Activated CD4-positive, CD25-positive, alpha-beta regulatory T cell treated with anti-CD3 and anti-CD28 coated beads, Interleukin-2, amount 50 U/mL, for 16 hours (primary cell): ENCODE data around the gene HEATR5A.
"Not testable (repeated sequence)": the region's sequence is repeated elsewhere in the genome, so short reads cannot be mapped to it uniquely, and the experiment has no call there.

ENCODE experiments used
- DNase-seq: peaks from one replicate; pipeline ENCODE4 v3.0.0-alpha.2; 2020; ENCODE audit warnings: low read depth, low spot score

Gene HEATR5A

DNA sequence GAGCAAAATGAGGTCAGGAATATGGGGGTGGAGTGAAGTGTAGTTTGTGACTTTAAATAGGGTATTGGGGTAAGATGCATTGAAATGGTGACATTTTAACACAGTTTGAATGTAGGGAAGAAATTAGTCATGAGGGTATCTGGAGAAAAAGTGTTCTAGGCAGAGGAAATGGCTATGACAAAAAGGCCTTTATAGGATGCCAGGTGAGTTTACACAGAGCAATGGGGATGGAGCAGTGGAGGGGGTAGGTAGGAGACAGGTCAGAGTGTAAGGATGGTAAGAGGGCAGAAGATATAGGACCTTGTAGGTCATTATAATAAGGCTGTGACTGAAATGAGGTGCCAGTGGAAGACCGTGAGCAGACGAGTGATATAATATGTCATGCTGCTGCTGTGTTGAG, 30.4 kb downstream of the HEATR5A start:
- DNase-seq = no peak

DNA sequence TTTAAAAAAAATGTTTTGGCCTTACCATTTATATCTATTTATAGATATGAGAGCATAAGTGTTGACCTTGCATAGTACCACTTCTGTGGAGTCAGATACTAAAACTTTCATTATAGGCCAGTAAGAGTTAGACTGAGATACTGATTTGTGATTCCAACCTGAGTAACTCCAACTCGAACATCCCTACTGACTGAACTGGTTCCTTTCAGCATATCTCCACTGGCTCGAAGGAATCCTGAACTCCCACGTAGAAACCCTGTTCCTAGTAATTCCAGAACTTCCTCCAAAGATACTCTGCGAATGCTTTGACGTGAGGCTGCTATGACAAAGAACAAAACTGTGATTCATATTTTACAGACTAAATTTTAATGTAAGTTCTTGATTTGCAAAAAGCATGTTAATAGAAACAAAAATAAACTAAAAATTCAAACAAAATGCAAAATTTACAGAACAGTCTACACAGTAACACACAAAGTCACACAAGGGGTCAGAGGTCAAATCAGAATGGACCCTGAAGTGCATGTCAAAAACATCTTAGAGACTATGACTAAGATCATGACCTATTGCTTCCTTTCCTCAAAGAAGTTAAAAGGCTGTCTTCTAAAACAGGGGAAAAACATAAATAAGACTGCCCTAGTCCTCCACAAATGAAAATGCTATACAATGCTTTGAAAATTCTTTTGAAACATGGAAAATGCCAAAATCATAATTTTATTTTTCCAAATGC, 31.5 kb downstream of the HEATR5A start:
- no peak for DNase-seq

DNA sequence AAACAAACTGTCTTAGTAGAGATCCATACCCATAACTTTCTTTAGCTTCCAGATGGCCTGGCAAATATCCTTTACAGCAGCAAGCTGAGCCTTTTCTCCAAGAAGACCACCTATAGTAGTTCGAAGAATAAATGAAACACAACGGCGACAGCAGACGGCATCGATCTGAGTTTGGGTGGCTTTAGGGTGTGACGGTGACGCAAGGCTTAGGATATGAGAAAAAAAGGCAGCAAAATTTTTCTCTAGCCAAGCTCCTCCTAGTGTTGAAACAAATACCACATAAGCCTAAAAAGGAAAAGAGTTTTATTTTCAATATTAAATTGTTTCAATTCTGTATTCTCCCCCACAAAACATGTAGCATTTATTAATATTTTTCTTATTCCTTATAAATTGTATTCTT, 33.3 kb downstream of the HEATR5A start:
- no peak for DNase-seq

DNA sequence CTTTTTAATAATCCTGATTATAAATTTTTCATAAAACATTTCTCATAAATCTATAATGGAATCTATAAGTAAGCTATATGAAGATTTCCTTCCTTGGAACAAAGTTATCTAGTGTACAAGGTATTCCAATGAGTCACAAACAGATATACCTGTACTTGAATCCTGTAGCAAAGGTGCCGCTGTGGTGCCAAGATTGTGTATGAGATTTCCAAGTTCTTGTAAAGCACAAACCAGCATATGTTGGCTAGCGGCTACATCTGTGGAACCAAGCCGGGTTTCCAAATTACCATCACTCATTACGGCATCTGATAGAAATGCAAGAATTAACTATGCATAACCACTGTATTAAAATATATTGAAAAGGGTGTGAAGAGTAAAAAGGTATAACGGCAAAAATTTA, 34.1 kb downstream of the HEATR5A start:
- no peak for DNase-seq

DNA sequence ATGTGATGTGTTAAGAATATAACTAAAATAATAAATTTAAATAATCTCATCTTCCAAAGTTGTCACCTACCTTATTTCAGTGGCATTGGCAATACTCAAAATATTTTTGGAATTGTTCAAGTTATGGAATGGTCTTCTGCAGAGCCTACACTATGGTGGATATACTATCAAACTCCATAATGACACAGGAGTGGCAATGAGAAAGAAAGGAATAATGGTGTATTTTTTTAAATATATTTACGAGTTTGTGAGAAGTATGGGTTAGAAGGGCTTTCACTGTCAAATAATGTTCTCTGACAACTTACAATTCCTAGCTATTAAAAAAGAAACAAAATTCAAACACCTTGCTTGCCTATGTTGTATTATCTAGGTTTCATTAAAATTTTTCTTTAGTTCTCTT, 38.1 kb downstream of the HEATR5A start:
- no peak for DNase-seq

DNA sequence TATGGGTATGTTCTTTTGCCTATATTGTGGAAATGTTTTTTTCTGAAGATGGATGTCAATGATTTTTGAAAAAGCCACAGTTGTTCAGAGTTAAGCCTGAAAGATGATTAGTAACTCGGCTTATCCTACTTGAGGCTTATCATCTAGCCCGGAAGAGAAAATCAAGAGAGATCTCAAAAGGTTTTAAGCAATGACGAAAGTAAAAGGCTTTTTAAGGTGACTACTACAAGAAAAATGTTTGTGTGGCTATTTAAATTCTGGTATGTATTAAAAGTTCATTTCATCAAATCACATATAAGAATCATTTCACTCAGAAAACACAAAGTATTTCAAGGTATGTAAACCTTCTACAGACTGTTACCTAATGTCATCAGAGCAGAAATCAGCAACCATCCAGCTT, 40.2 kb downstream of the HEATR5A start:
- DNase-seq = no peak

DNA sequence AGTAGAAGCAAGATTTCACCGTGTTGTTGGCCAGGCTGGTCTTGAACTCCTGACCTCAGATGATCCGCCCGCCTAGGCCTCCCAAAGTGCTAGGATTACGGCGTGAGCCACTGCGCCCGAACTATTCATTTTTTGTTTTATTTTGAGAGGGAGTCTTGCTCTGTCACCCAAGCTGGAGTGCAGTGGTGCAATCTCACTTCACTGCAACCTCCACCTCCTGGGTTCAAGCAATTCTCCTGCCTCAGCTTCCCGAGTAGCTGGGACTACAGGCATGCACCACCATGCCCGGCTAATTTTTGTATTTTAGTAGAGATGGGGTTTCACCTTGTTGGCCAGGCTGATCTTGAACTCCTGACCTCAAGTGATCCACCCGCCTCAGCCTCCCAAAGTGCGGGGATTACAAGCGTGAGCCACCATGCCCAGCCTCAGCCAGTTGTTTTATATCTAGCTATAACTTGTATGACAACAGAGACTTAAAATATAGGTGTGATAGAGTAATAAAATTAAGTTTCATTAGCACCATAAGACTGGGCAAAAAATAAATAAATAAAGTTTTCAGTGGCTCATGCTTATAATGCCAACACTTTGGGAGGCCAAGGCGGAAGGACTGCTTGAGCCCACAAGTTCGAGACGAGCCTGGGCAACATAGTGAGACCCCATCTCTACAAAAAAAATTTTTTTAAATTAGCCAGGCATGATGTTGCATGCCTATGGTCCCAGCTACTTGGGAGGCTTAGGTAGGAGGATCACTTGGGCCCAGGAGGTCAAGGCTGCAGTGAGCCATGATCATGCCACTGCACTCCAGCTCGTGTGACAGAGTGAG, 41.0 kb downstream of the HEATR5A start:
- not testable (repeated sequence) for DNase-seq

DNA sequence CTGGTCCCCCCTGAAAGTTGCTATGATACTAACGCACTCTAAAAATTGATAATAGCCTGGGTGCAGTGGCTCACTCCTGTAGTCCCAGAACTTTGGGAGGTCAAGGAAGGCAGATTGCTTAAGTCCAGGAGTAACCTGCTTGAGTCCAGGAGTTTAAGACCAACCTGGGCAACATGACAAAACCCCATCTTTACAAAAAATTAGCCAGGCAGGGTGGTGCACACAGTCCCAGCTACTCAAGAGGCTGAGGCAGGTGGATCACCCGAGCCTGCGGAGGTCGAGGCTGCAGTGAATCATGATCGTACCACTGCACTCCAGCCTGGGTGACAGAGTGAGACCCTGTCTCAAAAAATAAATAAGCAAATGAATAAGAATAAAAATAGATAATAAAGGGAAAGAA, 42.9 kb downstream of the HEATR5A start:
- no peak for DNase-seq

DNA sequence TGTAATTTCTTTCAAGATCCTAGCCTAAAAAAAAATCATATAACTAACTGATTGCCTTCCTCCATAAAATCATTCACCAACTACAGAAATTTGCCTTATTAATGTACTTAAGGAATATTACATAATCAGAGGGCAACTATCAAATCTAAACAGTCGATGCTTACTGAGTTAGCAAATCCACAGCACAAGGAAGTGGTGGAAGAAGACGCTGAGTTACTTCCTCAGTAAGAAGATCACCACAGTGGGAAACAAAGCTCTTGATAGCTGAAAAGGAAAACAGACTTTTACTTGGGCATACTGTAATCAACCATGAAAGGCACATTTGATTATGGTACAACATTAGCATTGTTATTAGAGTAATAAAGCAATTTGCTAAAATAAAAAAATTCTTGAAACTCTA, 48.7 kb downstream of the HEATR5A start:
- no peak for DNase-seq

DNA sequence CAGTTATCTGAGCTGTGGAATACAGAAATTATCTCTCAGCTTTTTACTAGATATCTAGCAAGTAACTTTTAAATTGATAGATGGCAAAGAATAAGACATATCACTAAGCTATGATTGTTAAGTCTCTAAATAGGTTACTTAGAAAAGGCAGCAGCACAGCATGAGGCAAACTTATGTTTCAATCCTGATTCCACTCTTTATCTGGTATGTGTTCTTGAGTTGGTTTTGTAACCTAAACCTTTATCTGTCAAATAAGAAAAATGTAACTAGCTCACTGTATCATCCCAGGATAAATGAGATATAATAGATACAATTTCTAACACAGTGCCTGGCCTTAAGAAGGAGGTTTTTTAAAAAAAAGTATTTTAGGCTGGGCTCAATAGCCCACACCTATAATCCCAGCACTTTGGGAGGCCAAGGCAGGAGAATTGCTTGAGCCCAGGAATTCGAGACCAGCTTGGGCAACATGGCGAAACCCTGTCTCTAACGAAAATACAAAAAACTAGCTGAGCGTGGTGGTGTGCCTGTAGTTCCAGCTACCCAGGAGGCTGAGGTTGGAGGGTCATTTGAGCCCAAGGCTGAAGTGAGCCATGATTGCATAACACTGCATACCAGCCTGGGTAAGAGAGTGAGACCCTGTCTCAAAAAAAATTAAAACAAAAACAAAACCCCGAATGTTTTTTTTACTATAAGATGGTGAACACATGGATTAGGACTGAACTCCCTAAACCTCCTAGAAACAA, 56.8 kb downstream of the HEATR5A start:
- DNase-seq = no peak

DNA sequence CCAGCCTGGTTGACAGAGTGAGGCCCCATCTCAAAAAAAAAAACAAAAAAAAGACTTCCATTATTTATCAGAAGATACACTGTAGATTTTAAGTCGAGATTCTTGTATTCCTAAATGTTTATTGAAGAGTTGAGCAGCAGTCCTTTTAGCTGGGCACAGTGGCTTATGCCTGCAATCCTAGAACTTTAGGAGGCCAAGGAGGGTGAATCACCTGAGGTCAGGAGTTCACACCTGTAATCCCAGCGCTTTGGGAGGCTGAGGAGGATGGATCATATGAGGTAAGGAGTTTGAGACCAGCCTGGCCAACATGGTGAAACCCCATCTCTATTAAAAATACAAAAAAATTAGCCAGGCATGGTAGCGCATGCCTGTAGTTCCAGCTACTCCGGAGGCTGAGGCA, 57.6 kb downstream of the HEATR5A start:
- no peak for DNase-seq

DNA sequence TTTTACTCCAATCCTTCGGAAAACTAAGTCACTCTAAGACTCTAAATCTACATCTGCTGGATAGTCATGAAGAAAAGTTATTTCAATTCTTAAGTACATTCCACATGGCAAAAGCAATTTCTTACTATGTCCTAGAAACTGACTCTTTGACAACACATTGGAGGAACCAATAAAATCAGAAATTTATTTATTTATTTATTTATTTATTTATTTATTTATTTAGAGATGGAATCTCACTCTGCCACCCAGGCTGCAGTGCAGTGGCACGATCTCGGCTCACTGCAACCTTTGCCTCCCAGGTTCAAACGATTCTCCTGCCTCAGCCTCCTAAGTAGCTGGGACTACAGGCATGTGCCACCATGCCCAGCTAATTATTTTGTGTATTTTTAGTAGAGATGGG, 58.6 kb downstream of the HEATR5A start:
- not testable (repeated sequence) for DNase-seq

DNA sequence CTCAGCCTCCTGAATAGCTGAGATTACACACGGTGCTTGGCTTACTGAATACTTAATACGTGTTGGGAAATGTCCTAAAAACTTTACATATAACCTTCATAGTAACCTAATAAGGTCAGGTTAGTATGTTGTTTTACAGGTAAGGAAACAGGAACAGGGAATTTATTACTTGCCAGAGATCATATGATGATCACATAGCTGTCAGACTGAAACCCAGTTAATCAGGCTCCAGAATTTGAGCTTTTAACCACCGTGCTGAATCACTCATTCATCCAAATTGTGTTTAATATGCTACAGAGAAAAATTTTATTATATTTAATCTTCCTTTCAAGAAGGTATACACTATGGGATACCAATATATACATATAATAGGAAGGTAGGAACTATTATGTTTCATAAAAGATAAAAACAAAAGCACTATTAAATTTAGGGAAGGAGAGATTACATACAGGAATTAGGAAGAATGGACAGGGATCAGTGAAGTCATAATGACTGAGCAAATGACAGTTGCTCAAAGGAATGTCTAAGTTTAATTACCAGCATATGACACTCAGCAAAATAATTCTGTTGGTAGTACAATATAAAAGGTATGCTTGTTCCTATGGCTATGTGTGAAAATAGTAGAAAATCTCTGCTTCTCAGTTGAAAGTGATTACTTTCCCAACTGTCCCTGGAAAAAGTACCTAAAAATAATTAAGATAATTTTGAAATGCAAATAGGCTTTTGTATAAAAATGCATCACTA, 59.3 kb downstream of the HEATR5A start:
- DNase-seq = no peak

DNA sequence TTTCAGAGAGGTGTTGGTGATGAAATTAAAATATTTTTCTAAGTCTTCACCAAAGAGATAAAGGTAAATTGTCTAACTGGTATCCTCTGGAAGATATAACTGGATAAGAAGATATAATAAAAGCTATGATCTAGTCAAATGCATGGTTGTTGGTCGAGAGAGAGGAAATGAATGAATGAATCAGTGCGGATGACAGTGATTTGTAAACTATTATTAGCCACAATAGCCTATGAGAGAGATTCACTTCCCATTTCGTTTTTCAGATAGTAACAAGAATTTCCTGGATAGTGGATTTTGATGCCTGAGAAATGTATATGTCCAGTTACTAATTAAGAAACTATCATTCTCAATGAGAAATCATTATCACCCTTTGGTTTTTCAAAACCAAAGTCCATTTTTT, 63.1 kb downstream of the HEATR5A start:
- no peak for DNase-seq

DNA sequence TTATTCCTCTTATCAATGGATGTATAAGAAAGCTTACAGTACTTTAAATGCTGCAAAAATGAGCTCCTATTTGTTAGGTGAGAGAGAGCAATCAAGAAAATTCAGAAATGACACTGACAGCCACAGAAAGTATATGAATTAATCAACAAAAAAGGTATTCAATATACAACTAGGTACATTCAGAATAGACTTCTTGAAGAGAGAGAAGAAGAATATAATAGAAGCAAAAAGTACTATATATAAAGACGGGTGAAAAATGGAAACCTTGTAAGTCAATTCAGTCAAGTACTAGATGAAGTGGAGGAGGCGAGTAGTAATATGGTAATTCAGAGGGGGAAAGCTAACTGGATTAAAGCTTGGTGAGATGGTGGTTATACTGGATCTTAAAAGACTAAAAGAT, 74.3 kb downstream of the HEATR5A start:
- DNase-seq = no peak

DNA sequence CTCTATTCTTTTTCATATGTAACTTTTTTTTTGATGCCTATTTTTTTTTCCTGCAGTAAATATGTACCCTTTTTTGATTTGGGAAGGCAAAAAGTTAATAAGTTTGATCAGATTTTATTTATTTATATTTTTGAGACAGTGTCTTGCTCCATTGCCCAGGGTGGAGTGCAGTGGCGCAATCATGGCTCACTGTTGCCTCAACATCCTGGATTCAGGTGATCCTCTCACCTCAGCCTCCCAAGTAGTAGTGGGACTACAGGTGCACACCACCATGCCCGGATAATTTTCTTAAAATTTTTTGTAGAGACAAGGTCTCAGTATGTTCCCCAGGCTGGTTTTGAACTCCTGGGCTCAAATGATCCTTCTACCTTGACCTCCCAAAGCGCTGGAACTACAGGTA, 79.1 kb downstream of the HEATR5A start:
- DNase-seq = no peak

DNA sequence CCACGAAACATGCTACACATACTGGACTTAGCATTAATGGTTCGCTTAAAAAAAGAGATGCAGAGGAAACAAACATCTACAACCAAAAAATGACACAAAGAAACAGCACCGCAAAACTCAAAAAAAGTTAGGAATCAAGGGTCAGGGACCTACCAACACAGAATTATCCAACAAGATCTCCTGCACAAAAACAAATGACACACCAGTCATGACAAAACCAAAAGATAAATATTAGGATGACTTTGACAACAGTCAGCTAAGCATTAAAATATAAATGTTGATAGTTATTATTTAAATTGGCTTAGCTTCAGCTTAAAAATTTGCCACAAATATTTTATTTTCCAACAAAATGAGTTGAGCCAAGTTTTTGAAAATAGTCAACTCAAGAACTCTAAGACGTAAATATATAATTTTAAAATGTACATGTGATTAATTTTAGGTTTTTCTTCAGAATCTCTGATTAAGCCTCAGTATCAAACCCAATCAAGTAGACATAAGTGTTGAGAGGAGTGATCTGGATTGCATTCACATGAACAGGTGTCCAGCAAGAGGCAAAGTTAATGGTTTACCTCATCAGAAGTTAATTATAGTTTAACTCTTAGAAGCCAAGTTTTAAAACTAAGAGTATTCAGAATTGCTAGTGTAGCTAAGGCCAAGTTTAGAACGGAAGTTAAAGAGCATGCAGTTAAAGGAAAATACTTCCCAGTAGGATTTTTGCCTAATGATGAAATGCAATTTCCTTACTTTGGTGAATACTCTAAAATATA, 79.9 kb downstream of the HEATR5A start:
- no peak for DNase-seq

DNA sequence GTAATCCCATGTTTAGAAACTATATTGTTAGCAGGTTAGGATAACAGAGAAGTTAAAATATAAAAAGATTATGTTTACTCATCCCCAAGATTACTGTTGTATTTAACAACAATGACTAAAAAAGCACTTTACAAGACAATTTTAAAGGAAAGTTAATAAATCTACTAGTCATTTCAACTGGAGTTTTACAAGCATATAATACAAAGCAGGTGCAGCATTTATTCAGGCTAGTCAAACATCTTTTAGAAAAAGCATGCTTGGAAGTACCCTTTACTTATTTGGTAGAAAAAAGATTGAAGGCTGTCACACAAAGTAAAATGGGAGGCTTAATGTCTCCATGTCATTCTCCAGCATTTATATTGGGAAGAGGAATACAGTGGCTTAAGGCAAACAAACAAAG, 80.6 kb downstream of the HEATR5A start:
- DNase-seq = no peak

DNA sequence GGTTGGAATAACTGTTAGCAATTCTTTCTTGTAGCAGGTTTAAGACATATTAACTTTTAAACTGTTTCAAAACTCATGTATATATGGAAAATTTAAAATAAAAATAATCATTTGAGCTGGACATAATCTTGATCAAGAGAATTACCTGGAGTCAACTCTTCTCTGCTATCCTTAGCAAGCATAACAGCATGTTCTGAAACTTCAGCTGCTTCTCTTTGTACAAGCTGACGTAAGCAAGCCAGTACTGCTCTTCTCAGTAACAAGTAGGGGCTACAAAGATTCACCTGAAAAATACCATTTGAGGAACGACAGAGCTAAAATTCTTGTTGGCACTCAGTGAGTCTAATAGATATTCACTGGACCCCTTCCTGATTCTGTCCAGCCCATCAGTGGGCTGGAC, 83.0 kb downstream of the HEATR5A start:
- DNase-seq = no peak

DNA sequence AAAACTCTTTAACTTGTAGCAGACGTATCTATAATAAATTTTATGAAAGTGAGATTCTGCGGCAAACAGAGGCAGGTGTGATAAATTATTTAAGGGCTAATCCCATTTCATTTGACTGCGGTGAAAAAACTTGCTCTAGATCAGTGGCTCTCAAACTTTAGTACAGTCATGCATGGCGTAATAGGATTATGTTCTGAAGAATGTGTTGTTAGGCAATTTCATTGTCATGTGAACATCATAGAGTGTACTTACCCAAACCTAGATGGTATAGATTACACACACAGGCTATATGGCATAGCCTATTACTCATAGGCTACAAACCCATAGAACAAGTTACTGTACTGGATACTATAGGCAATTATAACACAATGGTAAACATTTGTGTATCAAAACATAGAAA, 83.7 kb downstream of the HEATR5A start:
- DNase-seq = no peak

DNA sequence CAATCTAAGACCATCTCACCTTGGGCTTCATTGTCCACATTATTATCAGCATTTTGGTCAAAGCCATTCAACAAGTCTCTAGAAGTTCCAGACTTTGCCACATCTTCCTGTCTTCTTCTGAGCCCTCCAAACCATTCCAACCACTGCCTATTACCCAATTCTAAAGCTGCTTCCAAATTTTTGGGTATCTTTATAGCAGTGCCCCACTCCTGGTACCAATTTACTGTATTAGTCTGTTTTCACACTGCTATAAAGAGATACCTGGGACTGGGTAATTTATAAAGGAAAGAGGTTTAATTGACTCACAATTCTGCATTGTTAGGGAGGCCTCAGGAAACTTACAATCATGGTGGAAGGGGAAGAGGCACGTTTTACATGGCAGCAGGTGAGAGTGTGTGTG, 89.0 kb downstream of the HEATR5A start:
- not testable (repeated sequence) for DNase-seq
